HFFc6 (cell line): ENCODE measurements around the gene IKZF2. TPM values are rescaled to one million over a fixed set of nuclear protein-coding genes. Genes with fewer than 3 reads are reported as not detected.

ENCODE experiments used
- DNase-seq: peaks from one replicate; pipeline ENCODE4 v3.0.0-alpha.2; 2018
- H3K27ac Mint-ChIP-seq: 2 replicates; pipeline ENCODE4 v1.8.0; 2020; ENCODE audit warnings: mild to moderate bottlenecking, mixed read lengths
- H3K27me3 Mint-ChIP-seq: 2 replicates; pipeline ENCODE4 v1.8.0; 2021; ENCODE audit warnings: mild to moderate bottlenecking, moderate library complexity, mixed read lengths; ENCODE audit not compliant: insufficient read depth
- H3K36me3 Mint-ChIP-seq: 2 replicates; pipeline ENCODE4 v1.8.0; 2021; ENCODE audit warnings: low read depth, mixed read lengths
- H3K4me1 Mint-ChIP-seq: 2 replicates; pipeline ENCODE4 v1.8.0; 2020; ENCODE audit warnings: low read depth, mixed read lengths
- H3K4me3 Mint-ChIP-seq: 2 replicates; pipeline ENCODE4 v1.8.0; 2020; ENCODE audit warnings: mild to moderate bottlenecking, moderate library complexity, mixed read lengths
- H3K9me3 Mint-ChIP-seq: 2 replicates; pipeline ENCODE4 v1.8.0; 2020; ENCODE audit warnings: mild to moderate bottlenecking, mixed read lengths
- total RNA-seq, 6 experiments: library from RNA; stranded (reverse); fragmentation: NEBNext Ultra II Directional; extraction: Animal tissue kit (Norgen Biotek cat#: 25700); gene quantifications; 2 replicates in 1 of 6; 3 replicates in 5 of 6; pipeline ENCODE4 v1.2.3, GENCODE V29; 2021
- TF ChIP-seq, protein P1 (sequence below): fragments of 200-600 bp; sonication (generic); IDR thresholded peaks from 2 replicates; pipeline ENCODE4 v1.5.0; 2021; ENCODE audit warnings: antibody characterized with exemption, mild to moderate bottlenecking

IKZF2 gene
- total RNA-seq, 6 experiments from 2014 or later, result 6.5 to 12.3 (median 10.2) TPM

DNA sequence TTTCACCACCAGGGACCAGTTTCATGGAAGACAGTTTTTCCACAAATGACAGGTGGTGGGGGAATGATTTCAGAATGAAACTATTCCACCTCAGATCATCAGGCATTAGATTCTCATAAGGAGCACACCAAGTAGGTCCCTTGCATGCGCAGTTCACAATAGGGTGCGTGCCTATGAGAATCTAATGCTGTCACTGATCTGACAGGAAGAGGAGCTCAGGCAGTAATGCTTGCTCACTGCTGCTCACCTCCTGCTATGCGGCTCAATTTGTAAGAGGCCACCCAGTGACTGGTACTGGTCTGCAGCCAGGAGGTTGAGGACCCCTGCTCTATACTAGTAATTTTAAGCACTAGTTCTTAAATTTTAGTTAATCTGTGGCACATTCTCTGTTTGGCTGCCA lies 107.8 kb downstream of the IKZF2 start:
- Mint-ChIP-seq H3K27me3 (no peaks in the 10 kb centered on the region), H3K4me1 (peaks cover 2% of the 10 kb centered on the region), H3K27ac (no peak overlapping the region), H3K4me3 (no peak overlapping the region), H3K36me3 (peaks cover 31% of the 10 kb centered on the region), H3K9me3 (no peaks in the 10 kb centered on the region)
- DNase-seq, result no peak
- TF ChIP-seq, protein P1, sequence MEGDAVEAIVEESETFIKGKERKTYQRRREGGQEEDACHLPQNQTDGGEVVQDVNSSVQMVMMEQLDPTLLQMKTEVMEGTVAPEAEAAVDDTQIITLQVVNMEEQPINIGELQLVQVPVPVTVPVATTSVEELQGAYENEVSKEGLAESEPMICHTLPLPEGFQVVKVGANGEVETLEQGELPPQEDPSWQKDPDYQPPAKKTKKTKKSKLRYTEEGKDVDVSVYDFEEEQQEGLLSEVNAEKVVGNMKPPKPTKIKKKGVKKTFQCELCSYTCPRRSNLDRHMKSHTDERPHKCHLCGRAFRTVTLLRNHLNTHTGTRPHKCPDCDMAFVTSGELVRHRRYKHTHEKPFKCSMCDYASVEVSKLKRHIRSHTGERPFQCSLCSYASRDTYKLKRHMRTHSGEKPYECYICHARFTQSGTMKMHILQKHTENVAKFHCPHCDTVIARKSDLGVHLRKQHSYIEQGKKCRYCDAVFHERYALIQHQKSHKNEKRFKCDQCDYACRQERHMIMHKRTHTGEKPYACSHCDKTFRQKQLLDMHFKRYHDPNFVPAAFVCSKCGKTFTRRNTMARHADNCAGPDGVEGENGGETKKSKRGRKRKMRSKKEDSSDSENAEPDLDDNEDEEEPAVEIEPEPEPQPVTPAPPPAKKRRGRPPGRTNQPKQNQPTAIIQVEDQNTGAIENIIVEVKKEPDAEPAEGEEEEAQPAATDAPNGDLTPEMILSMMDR, result no peak

DNA sequence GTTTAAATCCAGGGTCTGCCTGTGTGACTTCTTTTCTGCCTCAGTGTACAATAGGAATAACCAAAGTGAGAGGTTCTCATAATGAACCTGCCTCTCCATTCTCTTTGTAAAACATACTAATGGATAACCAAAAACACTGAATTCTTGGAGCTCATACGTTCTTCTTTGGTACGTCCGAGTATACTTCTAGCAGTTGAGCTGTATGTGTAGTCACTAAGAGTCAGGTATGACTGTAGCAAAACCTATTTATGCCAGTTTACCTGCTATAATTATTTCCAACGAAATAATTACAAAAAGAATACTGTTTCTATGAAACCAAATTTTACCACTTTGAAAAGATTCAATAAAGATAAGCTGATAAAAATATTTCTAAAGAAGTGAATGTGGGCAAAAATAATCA lies 109.2 kb downstream of the IKZF2 start:
- Mint-ChIP-seq H3K4me3 (no peak overlapping the region), H3K4me1 (peaks cover 15% of the 10 kb centered on the region), H3K27ac (no peak overlapping the region), H3K9me3 (no peaks in the 10 kb centered on the region), H3K27me3 (no peaks in the 10 kb centered on the region), H3K36me3 (peaks cover 39% of the 10 kb centered on the region)
- TF ChIP-seq, protein P1, result no peak
- no peak for DNase-seq

DNA sequence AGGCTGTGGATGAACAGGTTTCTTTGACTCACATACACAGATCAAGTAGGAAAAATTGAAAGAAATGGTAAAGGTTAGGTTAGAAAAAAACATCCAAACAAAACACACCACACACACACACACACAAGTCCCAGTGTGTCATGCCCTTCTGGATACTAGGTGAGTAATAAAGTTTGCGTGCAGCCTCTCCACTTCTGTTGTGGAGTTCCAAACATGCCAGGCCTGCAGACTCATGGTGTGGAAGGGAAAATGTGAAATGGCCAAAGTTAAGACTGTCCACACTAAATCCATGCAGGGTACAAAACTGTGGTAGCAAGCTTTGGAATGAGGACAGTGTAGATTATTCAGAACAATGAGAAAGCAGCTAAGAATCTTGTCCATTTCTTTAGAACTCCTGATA lies 114.6 kb downstream of the IKZF2 start:
- Mint-ChIP-seq H3K36me3 (peaks cover 13% of the 10 kb centered on the region; the same call in 1 of the 2 replicates), H3K4me3 (peak overlapping the region; percentile 2; the same call in 1 of the 2 replicates), H3K9me3 (no peaks in the 10 kb centered on the region), H3K27me3 (no peaks in the 10 kb centered on the region), H3K27ac (peak overlapping the region; percentile 81), H3K4me1 (peaks cover 48% of the 10 kb centered on the region)
- DNase-seq, result peak; percentile 89
- TF ChIP-seq, protein P1, result no peak

DNA sequence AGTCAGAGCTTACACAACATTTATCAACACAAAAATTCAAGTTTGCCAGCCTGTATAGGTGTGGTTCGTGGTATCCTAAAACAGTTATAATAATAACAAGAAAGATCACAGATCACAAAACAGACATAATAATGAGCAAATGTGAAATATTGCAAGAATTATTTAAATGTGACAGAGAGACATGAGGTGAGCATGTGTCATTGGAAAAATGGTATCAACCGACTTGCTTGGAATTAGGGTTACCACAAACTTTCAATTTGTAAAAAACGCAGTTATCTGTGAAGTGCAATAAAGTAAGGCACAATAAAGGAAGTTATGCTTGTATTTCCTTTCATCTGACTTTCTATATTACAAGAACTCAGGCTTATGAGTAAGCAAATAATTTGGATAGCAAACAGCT lies 116.8 kb downstream of the IKZF2 start:
- H3K36me3 Mint-ChIP-seq, result peaks cover 8% of the 10 kb centered on the region; the same call in 1 of the 2 replicates
- H3K4me1 Mint-ChIP-seq, result peaks cover 48% of the 10 kb centered on the region
- H3K9me3 Mint-ChIP-seq, result no peaks in the 10 kb centered on the region
- H3K4me3 Mint-ChIP-seq, result no peak overlapping the region
- TF ChIP-seq, protein P1, result no peak
- no peaks in the 10 kb centered on the region for H3K27me3 Mint-ChIP-seq
- DNase-seq, result no peak
- no peak overlapping the region for H3K27ac Mint-ChIP-seq

DNA sequence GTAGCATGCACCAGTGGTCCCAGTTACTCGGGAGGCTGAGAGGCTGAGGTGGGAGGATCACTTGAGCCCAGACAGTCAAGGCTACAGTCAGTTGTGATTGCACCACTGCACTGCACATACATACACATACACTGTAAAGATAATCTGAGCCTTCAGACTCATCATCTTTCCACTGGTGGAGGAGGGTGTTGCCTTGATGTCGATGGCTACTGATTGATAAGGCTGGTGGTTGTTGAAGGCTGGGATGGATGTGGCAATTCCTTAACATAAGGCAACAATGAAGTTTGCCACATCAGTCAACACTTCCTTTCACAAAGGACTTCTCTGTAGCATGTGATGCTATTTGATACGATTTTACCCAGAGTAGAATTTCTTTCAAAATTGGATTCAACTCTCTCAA lies 118.8 kb downstream of the IKZF2 start:
- no peak overlapping the region for H3K27ac Mint-ChIP-seq
- peaks cover 2% of the 10 kb centered on the region; the same call in 1 of the 2 replicates for H3K36me3 Mint-ChIP-seq
- H3K27me3 Mint-ChIP-seq, result no peaks in the 10 kb centered on the region
- TF ChIP-seq, protein P1, result no peak
- H3K4me1 Mint-ChIP-seq, result peaks cover 37% of the 10 kb centered on the region
- no peaks in the 10 kb centered on the region for H3K9me3 Mint-ChIP-seq
- DNase-seq, result no peak
- no peak overlapping the region for H3K4me3 Mint-ChIP-seq

DNA sequence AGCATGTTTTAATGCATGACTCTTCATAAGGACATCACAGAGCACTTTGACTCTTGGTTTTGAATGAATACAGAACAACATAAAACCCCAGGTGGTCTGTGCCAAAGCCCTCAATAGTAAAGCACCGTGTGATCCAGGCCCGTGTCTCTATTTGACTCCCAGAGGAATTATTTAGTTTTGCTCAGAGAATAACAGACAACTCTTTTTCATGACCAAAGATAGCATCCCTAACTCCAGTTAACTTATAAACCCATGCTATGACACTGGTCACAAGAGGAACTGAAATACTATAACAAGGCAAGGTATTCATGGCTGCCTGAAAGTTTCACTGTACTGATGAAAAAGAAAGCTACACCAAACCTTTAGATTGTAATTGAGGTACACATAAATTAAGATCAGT lies 128.4 kb downstream of the IKZF2 start:
- peaks cover 23% of the 10 kb centered on the region for H3K4me1 Mint-ChIP-seq
- H3K4me3 Mint-ChIP-seq, result peak overlapping the region; percentile 74
- TF ChIP-seq, protein P1, result no peak
- H3K27me3 Mint-ChIP-seq, result 0 out of 2 replicates have a peak, but pooled peaks cover 2% of the 10 kb centered on the region
- no peaks in the 10 kb centered on the region for H3K9me3 Mint-ChIP-seq
- H3K36me3 Mint-ChIP-seq, result peaks cover 9% of the 10 kb centered on the region; the same call in 1 of the 2 replicates
- DNase-seq, result no peak
- H3K27ac Mint-ChIP-seq, result peak overlapping the region; percentile 93
